PFSK-1 (cell line): ENCODE data around the gene GPR176.

ENCODE experiments used
- FOXP2 ChIP-seq: optimal IDR thresholded peaks from 2 replicates; pipeline ENCODE3; 2011; ENCODE audit warnings: borderline replicate concordance, control low read depth, inconsistent platforms; ENCODE audit not compliant: insufficient read depth; ENCODE audit errors: extremely low read length, extremely low read depth
- POLR2AphosphoS5 ChIP-seq: IDR thresholded peaks from 2 replicates; pipeline ENCODE4 v1.6.1; 2012; ENCODE audit warnings: low read depth, mild to moderate bottlenecking, control low read depth, low read length, moderate library complexity
- REST ChIP-seq, 2 experiments: IDR thresholded peaks; 2 replicates each; pipeline versions ENCODE4 v1.6.1 to v1.8.0; 2011 to 2012; ENCODE audit warnings: low read depth in 2 of 2, low read length in 2 of 2, control low read depth in 1 of 2, inconsistent platforms in 1 of 2, mild to moderate bottlenecking in 1 of 2, moderate library complexity in 1 of 2; ENCODE audit not compliant: insufficient read depth in 1 of 2
- SIN3A ChIP-seq: IDR thresholded peaks from 2 replicates; pipeline ENCODE4 v1.6.1; 2012; ENCODE audit warnings: mild to moderate bottlenecking, low read length, moderate library complexity, borderline replicate concordance; ENCODE audit not compliant: insufficient read depth
- TAF1 ChIP-seq: IDR thresholded peaks from 2 replicates; pipeline ENCODE4 v1.6.1; 2012; ENCODE audit warnings: low read length, control low read depth, borderline replicate concordance; ENCODE audit not compliant: insufficient read depth

Gene GPR176

GRCh38 chr15:39944726-39945125 lies 24.7 kb upstream of the GPR176 start:
- TF ChIP-seq TAF1 (no peak), SIN3A (no peak), REST (IDR thresholded peaks at IDR 0.05; ENCODE audit: insufficient read depth in 1 of 2, low read depth in 2 of 2, low read length in 2 of 2) (no peak), FOXP2 (no peak), POLR2AphosphoS5 (no peak)

GRCh38 chr15:39942753-39943150 lies 22.7 kb upstream of the GPR176 start:
- no peak for TF ChIP-seq REST (IDR thresholded peaks at IDR 0.05; ENCODE audit: insufficient read depth in 1 of 2, low read depth in 2 of 2, low read length in 2 of 2)
- no peak for TF ChIP-seq TAF1
- TF ChIP-seq SIN3A = no peak
- TF ChIP-seq FOXP2 = no peak
- TF ChIP-seq POLR2AphosphoS5 = no peak

GRCh38 chr15:39942101-39942752 lies 22.2 kb upstream of the GPR176 start:
- no peak for TF ChIP-seq FOXP2
- TF ChIP-seq REST (IDR thresholded peaks at IDR 0.05; ENCODE audit: insufficient read depth in 1 of 2, low read depth in 2 of 2, low read length in 2 of 2) = no peak
- TF ChIP-seq POLR2AphosphoS5 = no peak
- no peak for TF ChIP-seq TAF1

GRCh38 chr15:39939487-39940452 lies 19.7 kb upstream of the GPR176 start:
- TF ChIP-seq POLR2AphosphoS5 = no peak
- no peak for TF ChIP-seq SIN3A
- TF ChIP-seq FOXP2 = no peak
- TF ChIP-seq TAF1 = no peak
- no peak for TF ChIP-seq REST (IDR thresholded peaks at IDR 0.05; ENCODE audit: insufficient read depth in 1 of 2, low read depth in 2 of 2, low read length in 2 of 2)
